HG02852 (cell line): Measurements from ENCODE around the gene ANKS4B.
"Not testable (repeated sequence)": the region's sequence is repeated elsewhere in the genome, so short reads cannot be mapped to it uniquely, and the experiment has no call there.

ENCODE experiments used
- ATAC-seq: cut with Tn5 transposase; IDR thresholded peaks from one replicate; pipeline ENCODE4 v1.9.1; 2021; ENCODE audit warnings: mild to moderate bottlenecking, moderate library complexity; ENCODE audit not compliant: unreplicated experiment

ANKS4B gene

DNA sequence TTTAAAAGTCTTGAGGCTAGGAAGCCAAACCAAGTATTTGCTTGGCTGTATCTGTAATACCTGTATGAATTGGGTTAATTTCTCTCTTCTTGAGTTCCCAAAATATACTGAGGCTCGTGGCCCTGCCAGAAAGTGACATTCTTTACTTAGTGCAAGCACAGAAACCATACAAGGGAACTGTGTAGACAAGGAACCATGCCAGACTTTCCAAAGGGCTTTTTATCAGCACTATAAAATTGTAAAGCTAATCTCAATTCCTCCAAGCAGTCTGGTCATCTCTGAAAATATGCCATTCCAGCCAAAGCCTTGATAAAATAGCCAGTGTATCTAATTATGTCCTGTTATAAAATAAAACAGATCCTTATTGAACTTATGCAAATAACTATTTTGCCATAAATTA, 51.8 kb downstream of the ANKS4B start:
- no peak for ATAC-seq

DNA sequence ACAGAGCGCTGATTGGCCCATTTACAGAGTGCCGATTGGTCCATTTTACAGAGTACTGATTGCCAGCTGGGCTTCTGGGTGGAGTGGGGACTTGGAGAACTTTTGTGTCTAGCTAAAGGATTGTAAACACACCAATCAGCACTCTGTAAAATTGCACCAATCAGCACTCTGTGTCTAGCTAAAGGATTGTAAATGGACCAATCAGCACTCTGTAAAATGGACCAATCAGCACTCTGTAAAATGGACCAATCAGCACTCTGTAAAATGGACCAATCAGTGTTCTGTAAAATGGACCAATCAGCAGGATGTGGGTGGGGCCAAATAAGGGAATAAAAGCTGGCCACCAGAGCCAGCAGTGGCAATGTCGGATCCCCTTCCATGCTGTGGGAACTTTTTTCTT, 56.3 kb downstream of the ANKS4B start:
- ATAC-seq, result not testable (repeated sequence)

DNA sequence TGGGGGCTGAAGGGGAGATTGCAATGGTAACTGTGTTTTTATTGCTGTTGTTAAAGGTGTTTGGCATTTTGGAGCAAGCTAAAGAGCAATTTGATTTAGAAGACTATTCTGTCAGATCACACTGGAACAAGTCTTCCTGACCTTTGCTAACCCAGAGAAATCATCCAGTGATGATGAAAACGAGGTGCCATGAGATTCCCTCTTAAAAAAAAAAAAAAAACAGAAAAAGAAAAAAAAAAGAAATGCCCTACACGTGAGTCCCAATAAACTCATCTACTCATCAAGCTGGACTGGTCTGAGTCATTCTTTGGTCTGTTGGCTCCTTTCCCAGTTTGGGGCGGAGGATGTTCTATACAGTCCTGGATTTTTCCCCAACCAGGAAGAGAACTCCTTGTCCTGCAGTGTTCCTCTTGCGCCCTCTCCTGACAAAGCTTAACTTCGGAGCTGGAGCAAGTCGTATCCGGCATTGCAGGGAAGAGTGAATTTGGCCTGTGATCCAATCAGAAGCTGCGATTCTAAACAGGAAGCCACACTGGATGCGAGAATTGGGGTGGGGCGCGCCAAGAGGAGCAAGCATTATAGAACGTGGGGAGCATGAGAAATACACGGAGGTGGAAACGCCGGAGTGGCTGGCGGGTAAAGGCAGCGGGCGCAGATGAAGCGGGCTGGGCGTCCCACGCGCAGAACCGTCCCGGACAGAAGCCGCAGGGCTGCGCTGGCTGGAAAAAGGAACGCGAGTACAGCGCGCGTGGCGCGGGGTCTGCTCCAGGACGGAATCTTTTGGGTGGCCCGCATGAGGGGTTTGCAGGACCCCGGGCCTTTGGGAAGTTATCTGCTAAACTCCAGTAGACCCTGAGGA, 67.0 kb downstream of the ANKS4B start:
- peak; percentile 74 for ATAC-seq

DNA sequence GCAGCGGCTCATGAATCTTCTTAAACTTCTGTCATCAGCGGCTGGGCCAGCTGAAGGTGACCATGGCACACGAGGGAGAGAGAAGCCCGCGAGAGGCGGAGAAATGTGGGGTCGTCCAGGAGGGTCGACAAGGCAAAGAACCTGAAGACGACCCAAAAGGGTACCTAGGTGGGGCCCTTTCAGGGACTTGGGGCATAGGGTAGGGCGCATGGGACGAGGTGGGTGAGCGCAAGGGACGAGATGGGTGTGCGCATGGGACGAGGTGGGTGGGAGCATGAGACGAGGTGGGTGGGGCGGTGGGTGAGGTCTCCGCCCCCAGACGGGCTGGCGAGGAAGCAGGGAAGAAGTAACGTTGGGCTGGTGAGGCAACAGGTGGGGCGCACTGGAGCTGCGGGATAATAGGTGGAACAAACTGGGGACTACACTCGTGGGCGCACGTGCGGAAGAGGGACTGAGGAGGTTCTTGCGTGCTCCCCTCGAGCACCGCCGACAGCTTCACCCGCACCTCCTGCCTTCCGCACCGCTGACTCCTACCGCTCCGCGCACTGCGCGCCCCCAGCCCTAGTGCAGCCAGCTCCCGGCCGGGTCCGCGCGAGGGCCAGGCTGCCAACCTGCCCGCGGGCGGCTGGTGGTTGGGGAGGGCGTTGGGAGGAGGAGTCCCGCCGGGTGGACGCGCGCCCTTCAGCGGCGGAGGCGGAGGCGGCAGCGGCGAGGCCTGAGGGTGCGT, 67.8 kb downstream of the ANKS4B start:
- ATAC-seq, result peak; percentile 57

DNA sequence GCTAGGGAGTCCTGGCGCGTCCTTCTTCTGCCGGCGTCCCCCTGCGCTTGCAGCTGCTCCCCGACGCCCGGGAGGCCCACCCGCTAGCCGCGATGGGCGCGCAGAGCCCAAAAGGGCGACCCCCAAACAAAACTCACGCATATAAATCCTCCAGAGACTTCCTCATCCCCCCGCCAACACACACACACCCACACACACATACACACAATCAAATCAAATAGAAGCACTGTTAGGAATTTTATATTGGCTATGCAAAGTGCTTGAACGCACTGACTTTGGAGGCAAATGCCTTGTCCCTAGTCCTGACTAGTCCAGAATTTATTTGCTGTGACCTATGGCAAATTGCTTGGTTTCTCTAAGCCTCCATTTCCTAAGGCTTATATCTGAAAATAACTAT, 68.4 kb downstream of the ANKS4B start:
- no peak for ATAC-seq

DNA sequence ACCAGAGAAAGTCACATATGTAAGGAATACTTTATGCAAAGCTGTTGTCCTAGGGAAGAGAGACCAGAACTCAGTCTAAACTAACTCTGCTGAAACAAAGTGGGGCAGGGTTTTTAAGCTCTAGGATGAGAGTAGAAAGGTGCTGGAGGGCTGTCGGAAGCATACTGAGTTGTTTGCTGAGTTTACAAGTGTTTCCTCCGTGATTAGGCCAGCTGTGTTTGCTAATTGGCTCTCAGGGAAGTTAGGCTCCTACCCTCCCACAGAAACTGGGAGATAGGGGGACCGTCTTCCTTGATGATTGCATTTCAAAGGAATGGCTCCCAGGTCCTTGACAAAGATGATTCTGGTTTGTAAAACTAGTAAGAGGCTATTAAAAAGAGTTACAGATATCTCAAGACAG, 69.0 kb downstream of the ANKS4B start:
- no peak for ATAC-seq

DNA sequence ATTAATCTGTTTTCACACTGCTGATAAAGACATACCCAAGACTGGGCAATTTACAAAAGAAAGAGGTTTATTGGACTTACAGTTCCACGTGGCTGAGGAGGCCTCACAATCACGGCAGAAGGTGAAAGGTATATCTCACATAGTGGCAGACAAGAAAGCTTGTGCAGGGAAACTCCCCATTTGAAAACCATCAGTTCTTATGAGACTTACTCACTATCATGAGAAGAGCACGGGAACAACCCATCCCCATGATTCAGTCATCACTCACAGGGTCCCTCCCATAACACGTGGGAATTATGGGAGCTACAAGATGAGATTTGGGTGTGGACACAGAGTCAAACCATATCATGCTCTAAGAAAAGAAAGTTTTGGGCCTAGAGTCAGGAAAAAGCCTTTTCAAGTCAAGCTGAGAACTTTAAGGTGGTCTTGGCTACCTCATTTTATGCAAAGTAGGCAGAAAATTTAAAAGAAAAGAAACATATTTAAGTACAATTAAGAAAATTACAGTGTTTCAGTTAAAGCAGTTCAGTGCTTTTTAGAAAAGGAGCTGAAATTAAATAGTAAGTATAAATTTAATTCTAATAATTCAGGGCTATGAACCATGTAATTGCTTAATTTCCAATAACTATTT, 69.5 kb downstream of the ANKS4B start:
- ATAC-seq, result no peak
